GM12878 (cell line): ENCODE measurements around the gene SELE. TPM values are rescaled to one million over a fixed set of nuclear protein-coding genes. Genes with fewer than 3 reads are reported as not detected.

Source experiments
- ATAC-seq: fragments of 200-7000 bp; cut with Tn5 transposase; 3 replicates; pipeline ENCODE4 v1.9.1; 2020; ENCODE audit warnings: mild to moderate bottlenecking, moderate library complexity
- BruUV-seq: library from RNA; stranded (reverse); fragments of 400-500 nt; replicated peaks from 2 replicates; lab custom pipeline; 2021; lab: Mats Ljungman, UMichigan
- CTCF ChIA-PET: fragments of 300-600 bp; sonication (Branson Sonifier 250); formaldehyde crosslinking; extraction: SDS; loops from one replicate; lab custom pipeline; 2021; ENCODE audit warnings: inconsistent platforms; lab: Yijun Ruan, JAX
- POLR2A ChIA-PET: fragments of 350-600 bp; formaldehyde crosslinking; extraction: SDS; loops from one replicate; lab custom pipeline; 2021; ENCODE audit warnings: inconsistent platforms; lab: Charles Lee
- RAD21 ChIA-PET: fragments of 300-600 bp; sonication (Branson Sonifier 250); formaldehyde crosslinking; loops from one replicate; lab custom pipeline; 2023; ENCODE audit warnings: antibody characterized with exemption; ENCODE audit not compliant: unreplicated experiment; lab: Charles Lee
- SMC1A ChIA-PET: fragments of 300-600 bp; sonication (Branson Sonifier 250); formaldehyde crosslinking; loops from one replicate; lab custom pipeline; 2023; ENCODE audit not compliant: unreplicated experiment, uncharacterized antibody; lab: Charles Lee
- DNase-seq: peaks from one replicate; pipeline ENCODE4 v3.0.0-alpha.2; 2011; ENCODE audit warnings: low read depth, low spot score
- FAIRE-seq: peaks from 3 replicates; lab custom pipeline; 2011; peaks lifted over from hg19 to GRCh38; lab: Jason Lieb, UNC
- H2AFZ ChIP-seq: 2 replicates; pipeline ENCODE4 v1.6.0; 2011; ENCODE audit warnings: low read depth, low read length, control low read depth; ENCODE audit not compliant: control insufficient read depth
- H3K27ac ChIP-seq: 2 replicates; pipeline ENCODE4 v1.5.1; 2011; ENCODE audit warnings: control low read depth; ENCODE audit not compliant: control insufficient read depth, insufficient read depth
- H3K27me3 ChIP-seq, 2 experiments: replicated peaks in 1 of 2; 2 replicates each; pipeline versions ENCODE4 v1.6.0 to v1.6.1; 2011; ENCODE audit warnings: low read length in 1 of 2; ENCODE audit not compliant: control insufficient read depth in 2 of 2, insufficient read depth in 2 of 2
- H3K36me3 ChIP-seq, 2 experiments: 2 replicates each; pipeline ENCODE4 v1.5.1; 2011; ENCODE audit warnings: low read length in 1 of 2; ENCODE audit not compliant: control insufficient read depth in 2 of 2, insufficient read depth in 2 of 2
- H3K4me1 ChIP-seq: 2 replicates; pipeline ENCODE4 v1.6.1; 2011; ENCODE audit warnings: mild to moderate bottlenecking, low read length, moderate library complexity, mixed read lengths; ENCODE audit not compliant: control insufficient read depth, insufficient read depth
- H3K4me2 ChIP-seq: 2 replicates; pipeline ENCODE4 v1.6.0; 2011; ENCODE audit warnings: control low read depth; ENCODE audit not compliant: control insufficient read depth, insufficient read depth
- H3K4me3 ChIP-seq: fragments of 200-600 bp; sonication (generic); 2 replicates; pipeline ENCODE4 v1.5.1; 2016
- H3K79me2 ChIP-seq: 2 replicates; pipeline ENCODE4 v1.6.0; 2011; ENCODE audit warnings: low read length; ENCODE audit not compliant: control insufficient read depth, insufficient read depth
- H3K9ac ChIP-seq: 2 replicates; pipeline ENCODE4 v1.8.0; 2011; ENCODE audit warnings: low read length, control low read depth, mixed read lengths; ENCODE audit not compliant: control insufficient read depth, insufficient read depth
- H3K9me3 ChIP-seq: replicated peaks from 3 replicates; pipeline ENCODE4 v1.5.1; 2011; ENCODE audit warnings: mild to moderate bottlenecking, low read length; ENCODE audit not compliant: control insufficient read depth, insufficient read depth
- H4K20me1 ChIP-seq: 2 replicates; pipeline ENCODE4 v1.6.0; 2011; ENCODE audit not compliant: control insufficient read depth, insufficient read depth
- BACH1 ChIP-seq: fragments of 450-650 bp; IDR thresholded peaks from 2 replicates; pipeline ENCODE4 v1.6.1; 2017; ENCODE audit warnings: mild to moderate bottlenecking, borderline replicate concordance
- CEBPB ChIP-seq, 2 experiments: fragments of 150-350 bp in 1 of 2; IDR thresholded peaks; 2 replicates each; pipeline ENCODE4 v1.6.1; 2012 to 2014; ENCODE audit warnings: low read depth in 2 of 2, low read length in 2 of 2, borderline replicate concordance in 1 of 2, inconsistent platforms in 1 of 2
- CREM ChIP-seq: IDR thresholded peaks from 2 replicates; pipeline ENCODE4 v1.6.1; 2014; ENCODE audit warnings: antibody characterized with exemption, low read depth
- DPF2 ChIP-seq: fragments of 450-650 bp; IDR thresholded peaks from 2 replicates; pipeline ENCODE4 v1.6.1; 2017; ENCODE audit warnings: mild to moderate bottlenecking
- ETV6 ChIP-seq, 2 experiments: fragments of 450-650 bp in 1 of 2; IDR thresholded peaks in 1 of 2; conservative IDR thresholded peaks in 1 of 2; 2 replicates each; pipeline ENCODE4 v1.6.1; 2014; ENCODE audit warnings: antibody characterized with exemption in 1 of 2, borderline replicate concordance in 1 of 2, low read depth in 1 of 2, mild to moderate bottlenecking in 1 of 2, moderate library complexity in 1 of 2
- FOXM1 ChIP-seq: IDR thresholded peaks from 2 replicates; pipeline ENCODE4 v1.6.1; 2012; ENCODE audit warnings: low read depth, mild to moderate bottlenecking, inconsistent platforms, low read length, moderate library complexity
- MEF2B ChIP-seq: fragments of 450-650 bp; IDR thresholded peaks from 2 replicates; pipeline ENCODE4 v1.6.1; 2018; ENCODE audit warnings: mild to moderate bottlenecking, moderate library complexity; ENCODE audit not compliant: partially characterized antibody, poor library complexity, severe bottlenecking
- MYC ChIP-seq: IDR thresholded peaks from 2 replicates; pipeline ENCODE4 v1.6.1; 2011; ENCODE audit warnings: mild to moderate bottlenecking, low read length, moderate library complexity, inconsistent platforms; ENCODE audit not compliant: insufficient read depth, insufficient replicate concordance, insufficient read length, severe bottlenecking
- NFYB ChIP-seq: IDR thresholded peaks from 2 replicates; pipeline ENCODE4 v1.6.1; 2011; ENCODE audit warnings: low read depth, mild to moderate bottlenecking, low read length, improper control_type of control experiment, moderate library complexity; ENCODE audit not compliant: insufficient read depth
- PAX5 ChIP-seq: IDR thresholded peaks from 2 replicates; pipeline ENCODE4 v1.6.1; 2011; ENCODE audit warnings: low read depth, low read length, borderline replicate concordance
- POLR2AphosphoS5 ChIP-seq: IDR thresholded peaks from 2 replicates; pipeline ENCODE4 v1.6.1; 2011; ENCODE audit warnings: mild to moderate bottlenecking, low read length, inconsistent platforms
- RB1 ChIP-seq: fragments of 450-650 bp; formaldehyde crosslinking; IDR thresholded peaks from 2 replicates; pipeline ENCODE4 v1.6.1; 2017; ENCODE audit warnings: mild to moderate bottlenecking, borderline replicate concordance
- SMC3 ChIP-seq: IDR thresholded peaks from 2 replicates; pipeline ENCODE4 v1.6.1; 2011; ENCODE audit warnings: low read length, improper control_type of control experiment, borderline replicate concordance
- SREBF1 ChIP-seq: IDR thresholded peaks from 2 replicates; pipeline ENCODE4 v1.6.1; 2012; ENCODE audit warnings: mild to moderate bottlenecking, low read length
- TARDBP ChIP-seq: IDR thresholded peaks from 2 replicates; pipeline ENCODE4 v1.6.1; 2016; ENCODE audit warnings: borderline replicate concordance
- TCF3 ChIP-seq: IDR thresholded peaks from 2 replicates; pipeline ENCODE4 v1.6.1; 2012; ENCODE audit warnings: low read depth, mild to moderate bottlenecking, low read length, borderline replicate concordance; ENCODE audit not compliant: insufficient read depth
- ZNF622 ChIP-seq: fragments of 450-650 bp; IDR thresholded peaks from 2 replicates; pipeline ENCODE4 v1.6.1; 2017; ENCODE audit warnings: mild to moderate bottlenecking, inconsistent platforms
- WGBS: methylation state at CpG from one replicate; pipeline ENCODE4 v1.1.6; 2016; ENCODE audit warnings: low lambda C conversion rate; ENCODE audit not compliant: insufficient replicate concordance, insufficient coverage; ENCODE audit errors: missing lambda C conversion rate; 5-methylcytosine and 5-hydroxymethylcytosine counted together
- in situ Hi-C: fragments of 300-500 bp; cut with MboI; formaldehyde crosslinking; loops from 9 replicates; pipeline ENCODE4 v1.14.3; 2018; ENCODE audit warnings: mixed read lengths
- intact Hi-C: fragments of 100-400 bp; cut with micrococcal nuclease; formaldehyde crosslinking; loops from one replicate; pipeline ENCODE4 v1.14.2; 2022; ENCODE audit not compliant: unreplicated experiment
- polyA plus RNA-seq, 11 experiments: library from polyadenylated mRNA; depleted of rRNA in 4 of 11; unstranded in 6 of 11; stranded (reverse) in 5 of 11; fragments of >200 nt; fragmentation: Nextera tagmentation in 4 of 11; fragmentation: Illumina TruSeq in 1 of 11; extraction: Ambion mirVana in 4 of 11; extraction: Trizol in 1 of 11; gene quantifications; 1 replicate in 1 of 11; 2 replicates in 10 of 11; pipeline versions ENCODE4 v1.2.1 to v1.2.3, GENCODE V29; 2011 to 2016; ENCODE audit warnings: inconsistent platforms in 2 of 11, missing spikeins in 2 of 11, low read depth in 1 of 11
- total RNA-seq, 4 experiments: library from RNA; depleted of rRNA in 3 of 4; stranded (reverse); fragments of >200 nt in 3 of 4; fragmentation: Illumina TruSeq in 1 of 4; extraction: Trizol in 1 of 4; gene quantifications; 2 replicates each; pipeline versions ENCODE4 v1.2.1 to v1.2.3, GENCODE V29; 2013 to 2021
- TF ChIP-seq, protein P1 (sequence below): fragments of 450-650 bp; IDR thresholded peaks from 2 replicates; pipeline ENCODE4 v1.6.1; 2018; ENCODE audit warnings: mild to moderate bottlenecking, low read depth, moderate library complexity; ENCODE audit not compliant: partially characterized antibody

SELE gene
- total and polyA plus RNA-seq, 10 of the 15 experiments (the other 5 are each of a cell fraction or from before 2014, with no cell fraction given) = not detected

DNA sequence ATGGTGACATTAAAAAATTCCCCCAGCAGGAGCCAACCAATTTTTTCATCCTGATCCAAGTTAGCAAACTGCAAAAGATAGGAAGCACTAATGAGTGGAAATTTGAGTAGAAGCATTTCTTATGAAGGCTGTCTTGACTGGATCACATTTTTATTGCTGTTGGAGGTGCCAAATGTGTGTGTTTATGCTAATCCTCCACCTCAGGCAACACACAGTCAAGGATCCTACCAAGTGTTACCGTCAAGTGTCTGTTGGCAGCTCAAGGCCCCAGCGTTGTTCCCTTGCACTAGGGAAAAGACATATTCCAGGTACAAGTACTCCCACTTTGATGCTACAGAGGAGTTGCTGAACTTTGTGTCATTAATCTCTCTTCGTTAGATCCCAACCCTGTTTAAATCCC is 42.6 kb upstream of the SELE start:
- CTCF ChIA-PET = interaction anchor here (1.3 kb wide), 1 partner anchor 33 kb away, joined by 3 read pairs; no protein-coding TSS in a partner anchor
- POLR2A ChIA-PET = no interaction called here
- no peaks in the 10 kb centered on the region for H3K27me3 ChIP-seq
- ATAC-seq (no peak), FAIRE-seq (no peak), DNase-seq (no peak)
- WGBS = 41% methylated on average over 3 of the region's 3 CpGs
- no peaks in the 10 kb centered on the region for H4K20me1 ChIP-seq
- SMC1A ChIA-PET = interaction anchor here (0.6 kb wide), 1 partner anchor 51 kb away, joined by 3 read pairs; no protein-coding TSS in a partner anchor
- H3K4me3 ChIP-seq = no peak overlapping the region
- H3K27ac ChIP-seq = no peak overlapping the region
- H2AFZ ChIP-seq = no peak overlapping the region
- no peaks in the 10 kb centered on the region for H3K9me3 ChIP-seq
- no TSS peak for BruUV-seq
- H3K4me2 ChIP-seq = no peak overlapping the region
- intact Hi-C loops = no loop called here
- no peaks in the 10 kb centered on the region for H3K36me3 ChIP-seq
- RAD21 ChIA-PET = no interaction called here
- H3K9ac ChIP-seq = no peak overlapping the region
- TF ChIP-seq BACH1 (no peak), MYC (no peak), TCF3 (no peak), RB1 (no peak), ETV6 (conservative IDR thresholded peaks at IDR 0.05 in 1 of 2, IDR thresholded peaks at IDR 0.05 in 1 of 2; ENCODE audit: borderline replicate concordance in 1 of 2, low read depth in 1 of 2) (no peak), SREBF1 (no peak), FOXM1 (no peak), CEBPB (IDR thresholded peaks at IDR 0.05; ENCODE audit: borderline replicate concordance in 1 of 2, low read depth in 2 of 2, low read length in 2 of 2) (no peak), TARDBP (no peak), NFYB (no peak), POLR2AphosphoS5 (no peak), DPF2 (no peak), ZNF622 (no peak), SMC3 (no peak), CREM (no peak), MEF2B (no peak), PAX5 (no peak)
- TF ChIP-seq, protein P1, sequence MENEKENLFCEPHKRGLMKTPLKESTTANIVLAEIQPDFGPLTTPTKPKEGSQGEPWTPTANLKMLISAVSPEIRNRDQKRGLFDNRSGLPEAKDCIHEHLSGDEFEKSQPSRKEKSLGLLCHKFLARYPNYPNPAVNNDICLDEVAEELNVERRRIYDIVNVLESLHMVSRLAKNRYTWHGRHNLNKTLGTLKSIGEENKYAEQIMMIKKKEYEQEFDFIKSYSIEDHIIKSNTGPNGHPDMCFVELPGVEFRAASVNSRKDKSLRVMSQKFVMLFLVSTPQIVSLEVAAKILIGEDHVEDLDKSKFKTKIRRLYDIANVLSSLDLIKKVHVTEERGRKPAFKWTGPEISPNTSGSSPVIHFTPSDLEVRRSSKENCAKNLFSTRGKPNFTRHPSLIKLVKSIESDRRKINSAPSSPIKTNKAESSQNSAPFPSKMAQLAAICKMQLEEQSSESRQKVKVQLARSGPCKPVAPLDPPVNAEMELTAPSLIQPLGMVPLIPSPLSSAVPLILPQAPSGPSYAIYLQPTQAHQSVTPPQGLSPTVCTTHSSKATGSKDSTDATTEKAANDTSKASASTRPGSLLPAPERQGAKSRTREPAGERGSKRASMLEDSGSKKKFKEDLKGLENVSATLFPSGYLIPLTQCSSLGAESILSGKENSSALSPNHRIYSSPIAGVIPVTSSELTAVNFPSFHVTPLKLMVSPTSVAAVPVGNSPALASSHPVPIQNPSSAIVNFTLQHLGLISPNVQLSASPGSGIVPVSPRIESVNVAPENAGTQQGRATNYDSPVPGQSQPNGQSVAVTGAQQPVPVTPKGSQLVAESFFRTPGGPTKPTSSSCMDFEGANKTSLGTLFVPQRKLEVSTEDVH = no peak
- no peaks in the 10 kb centered on the region for H3K79me2 ChIP-seq
- H3K4me1 ChIP-seq = no peaks in the 10 kb centered on the region
- in situ Hi-C loops = no loop called here
